Measurements from ENCODE around the gene LRBA. TPM values are rescaled to one million over a fixed set of nuclear protein-coding genes. Genes with fewer than 3 reads are reported as not detected.
A peak's percentile ranks its signal among the peaks of the same experiment; 100 is the strongest.

The LRBA gene
- polyA plus RNA-seq, 1 of the 3 experiments (the other 2 are of a cell fraction), result 11.4 TPM

DNA sequence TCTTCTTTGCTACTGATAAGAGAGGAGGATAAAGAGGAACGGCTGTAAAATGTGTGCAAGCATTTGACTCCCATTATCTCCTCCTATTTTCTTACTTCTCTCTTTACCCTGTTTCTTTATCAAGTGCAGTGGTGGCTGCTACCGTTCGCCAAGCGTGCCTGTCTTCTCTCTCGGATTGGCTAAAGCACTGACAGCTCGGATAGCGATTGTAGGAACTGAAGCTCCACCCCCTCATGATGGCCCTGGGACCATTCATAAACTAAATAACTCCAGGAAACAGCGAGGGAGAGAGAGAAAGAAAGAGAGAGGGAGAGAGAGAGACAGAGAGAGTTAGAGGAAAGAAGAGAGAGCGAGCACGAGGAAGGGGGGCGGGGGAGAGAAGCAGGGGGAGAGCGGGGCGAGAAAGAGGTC is 433.4 kb downstream of the LRBA start:
- Histone ChIP-seq H3K27me3 (ENCODE audit: insufficient read depth) (no peaks in the 10 kb centered on the region), H4K20me1 (ENCODE audit: insufficient read depth) (no peaks in the 10 kb centered on the region), H3K9me2 (no peaks in the 10 kb centered on the region), H3K4me1 (ENCODE audit: control insufficient read depth in 1 of 2, insufficient read depth in 2 of 2, low read depth in 1 of 2, low read length in 1 of 2) (peaks cover 0 to 30% of the 10 kb centered on the region in 2 experiments; a peak in 3 of 4 replicates), H3K4me2 (peak overlapping the region; percentile 91), H2AFZ (ENCODE audit: low read depth) (peak overlapping the region; percentile 78), H3K27ac (ENCODE audit: low read depth in 2 of 2, low read length in 1 of 2) (peak overlapping the region in 1 of 2 experiments; percentile 71; a peak in 3 of 4 replicates), H3F3A (replicated peaks; ENCODE audit: insufficient read depth) (peaks cover 11% of the 10 kb centered on the region), H3K36me3 (replicated peaks in 1 of 2; ENCODE audit: control insufficient read depth in 1 of 2, insufficient read depth in 2 of 2, low read length in 1 of 2) (no peaks in the 10 kb centered on the region), H3K9me3 (no peaks in the 10 kb centered on the region), H3K9ac (peak overlapping the region; percentile 72; the same call in 1 of the 2 replicates), H3K4me3 (ENCODE audit: low read depth in 2 of 2, low read length in 1 of 2) (peak overlapping the region; percentile 70 to 87), H3K79me2 (ENCODE audit: insufficient read depth) (peaks cover 21% of the 10 kb centered on the region)
- DNase-seq, result peak; percentile 70
- ChIA-PET POLR2A (no interaction called here), CTCF (interaction anchor here (1.2 kb wide), 2 partner anchors 17 to 285 kb away, joined by 3 to 4 read pairs; no protein-coding TSS in a partner anchor)
- WGBS (ENCODE audit: low lambda C conversion rate), result 9% methylated on average over 13 of the region's 13 CpGs
- no peak for TF ChIP-seq RFX5 (IDR thresholded peaks at IDR 0.05; ENCODE audit: low read length)
- TF ChIP-seq SIN3A (IDR thresholded peaks at IDR 0.05; ENCODE audit: borderline replicate concordance, low read depth, low read length), result peak; percentile 67; the same call in 1 of the 2 replicates
- TF ChIP-seq CHD2 (IDR thresholded peaks at IDR 0.05; ENCODE audit: low read length, partially characterized antibody), result no peak
- TF ChIP-seq, protein P1, sequence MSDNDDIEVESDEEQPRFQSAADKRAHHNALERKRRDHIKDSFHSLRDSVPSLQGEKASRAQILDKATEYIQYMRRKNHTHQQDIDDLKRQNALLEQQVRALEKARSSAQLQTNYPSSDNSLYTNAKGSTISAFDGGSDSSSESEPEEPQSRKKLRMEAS (IDR thresholded peaks at IDR 0.05; ENCODE audit: low read depth), result peak; percentile 43; the same call in 1 of the 2 replicates
- TF ChIP-seq MXI1 (IDR thresholded peaks at IDR 0.05; ENCODE audit: low read depth, low read length), result peak; percentile 83

DNA sequence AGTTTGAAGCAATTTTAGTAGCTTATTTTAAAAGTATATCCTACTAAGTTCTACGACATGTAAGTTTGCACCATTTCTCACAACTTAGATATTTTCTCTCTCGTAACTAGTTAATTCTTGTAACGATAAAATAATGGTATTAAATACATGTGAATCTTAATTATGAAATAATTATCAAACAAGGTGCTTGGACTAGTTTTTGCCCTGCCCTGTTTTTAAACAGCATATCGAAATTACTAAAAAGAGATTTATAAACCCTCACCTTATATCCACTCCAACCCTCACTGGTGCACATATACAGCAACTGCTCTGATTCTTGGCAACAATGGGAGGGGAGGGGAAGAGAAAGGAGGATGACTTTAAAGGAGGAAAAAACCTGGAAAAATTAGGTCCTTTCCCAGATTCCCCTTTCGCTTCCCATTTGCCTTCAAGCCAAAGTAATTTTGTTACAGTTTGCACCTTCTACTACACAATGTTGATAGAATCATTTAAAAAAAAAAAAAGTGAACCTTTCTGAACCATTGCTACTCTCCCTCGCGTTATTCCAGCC is 434.0 kb downstream of the LRBA start:
- no peak for DNase-seq
- Histone ChIP-seq H3K9me3 (no peaks in the 10 kb centered on the region), H3K4me2 (peak overlapping the region; percentile 91), H3K9ac (no peak overlapping the region), H4K20me1 (ENCODE audit: insufficient read depth) (no peaks in the 10 kb centered on the region), H2AFZ (ENCODE audit: low read depth) (peak overlapping the region; percentile 78; the same call in 1 of the 2 replicates), H3K9me2 (no peaks in the 10 kb centered on the region), H3K27ac (ENCODE audit: low read depth in 2 of 2, low read length in 1 of 2) (peak overlapping the region in 1 of 2 experiments; percentile 71; a peak in 1 of 4 replicates), H3F3A (replicated peaks; ENCODE audit: insufficient read depth) (peaks cover 11% of the 10 kb centered on the region), H3K4me3 (ENCODE audit: low read depth in 2 of 2, low read length in 1 of 2) (peak overlapping the region; percentile 70 to 87), H3K4me1 (ENCODE audit: control insufficient read depth in 1 of 2, insufficient read depth in 2 of 2, low read depth in 1 of 2, low read length in 1 of 2) (peaks cover 0 to 30% of the 10 kb centered on the region in 2 experiments; a peak in 3 of 4 replicates), H3K36me3 (replicated peaks in 1 of 2; ENCODE audit: control insufficient read depth in 1 of 2, insufficient read depth in 2 of 2, low read length in 1 of 2) (no peaks in the 10 kb centered on the region), H3K79me2 (ENCODE audit: insufficient read depth) (peaks cover 16% of the 10 kb centered on the region), H3K27me3 (ENCODE audit: insufficient read depth) (no peaks in the 10 kb centered on the region)
- ChIA-PET POLR2A (no interaction called here), CTCF (interaction anchor here (1.2 kb wide), 1 partner anchor 286 kb away, joined by 4 read pairs; no protein-coding TSS in a partner anchor)
- 65% methylated on average over 7 of the region's 7 CpGs for WGBS (ENCODE audit: low lambda C conversion rate)
- TF ChIP-seq USF2 (IDR thresholded peaks at IDR 0.05; ENCODE audit: borderline replicate concordance, low read depth, low read length) (no peak), RCOR1 (IDR thresholded peaks at IDR 0.05; ENCODE audit: low read length) (no peak), EP300 (IDR thresholded peaks at IDR 0.05; ENCODE audit: borderline replicate concordance in 1 of 2, low read depth in 1 of 2, low read length in 1 of 2) (no peak), EZH2phosphoT487 (IDR thresholded peaks at IDR 0.05; ENCODE audit: borderline replicate concordance, low read depth) (no peak), RXRA (IDR thresholded peaks at IDR 0.05; ENCODE audit: borderline replicate concordance, low read depth) (no peak), MEF2A (IDR thresholded peaks at IDR 0.05; ENCODE audit: borderline replicate concordance, low read depth) (no peak), ELF1 (IDR thresholded peaks at IDR 0.05) (no peak), TEAD4 (IDR thresholded peaks at IDR 0.05; ENCODE audit: borderline replicate concordance, insufficient read depth) (no peak), TAF1 (IDR thresholded peaks at IDR 0.05; ENCODE audit: borderline replicate concordance, low read depth, low read length) (no peak)
- TF ChIP-seq, protein P2, sequence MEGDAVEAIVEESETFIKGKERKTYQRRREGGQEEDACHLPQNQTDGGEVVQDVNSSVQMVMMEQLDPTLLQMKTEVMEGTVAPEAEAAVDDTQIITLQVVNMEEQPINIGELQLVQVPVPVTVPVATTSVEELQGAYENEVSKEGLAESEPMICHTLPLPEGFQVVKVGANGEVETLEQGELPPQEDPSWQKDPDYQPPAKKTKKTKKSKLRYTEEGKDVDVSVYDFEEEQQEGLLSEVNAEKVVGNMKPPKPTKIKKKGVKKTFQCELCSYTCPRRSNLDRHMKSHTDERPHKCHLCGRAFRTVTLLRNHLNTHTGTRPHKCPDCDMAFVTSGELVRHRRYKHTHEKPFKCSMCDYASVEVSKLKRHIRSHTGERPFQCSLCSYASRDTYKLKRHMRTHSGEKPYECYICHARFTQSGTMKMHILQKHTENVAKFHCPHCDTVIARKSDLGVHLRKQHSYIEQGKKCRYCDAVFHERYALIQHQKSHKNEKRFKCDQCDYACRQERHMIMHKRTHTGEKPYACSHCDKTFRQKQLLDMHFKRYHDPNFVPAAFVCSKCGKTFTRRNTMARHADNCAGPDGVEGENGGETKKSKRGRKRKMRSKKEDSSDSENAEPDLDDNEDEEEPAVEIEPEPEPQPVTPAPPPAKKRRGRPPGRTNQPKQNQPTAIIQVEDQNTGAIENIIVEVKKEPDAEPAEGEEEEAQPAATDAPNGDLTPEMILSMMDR (IDR thresholded peaks at IDR 0.05), result no peak

Measured in SK-N-SH (cell line).